MM.1S (cell line): ENCODE data around the gene NEIL1.
"Not testable (repeated sequence)": the region's sequence is repeated elsewhere in the genome, so short reads cannot be mapped to it uniquely, and the experiment has no call there.

Source experiments
- DNase-seq: peaks from one replicate; pipeline ENCODE4 v3.0.0-alpha.2; 2015
- H2AFZ ChIP-seq: fragments of 300-600 bp; sonication (generic); 2 replicates; pipeline ENCODE4 v1.6.0; 2016; ENCODE audit warnings: antibody characterized with exemption, low read length
- H3F3A ChIP-seq: fragments of 300-600 bp; sonication (generic); 2 replicates; pipeline ENCODE4 v1.6.1; 2016; ENCODE audit warnings: mild to moderate bottlenecking, antibody characterized with exemption, low read length, moderate library complexity, mixed read lengths; ENCODE audit not compliant: insufficient read depth
- H3K27ac ChIP-seq: fragments of 300-600 bp; sonication (generic); 2 replicates; pipeline ENCODE4 v1.5.1; 2016; ENCODE audit warnings: mild to moderate bottlenecking, low read length
- H3K27me3 ChIP-seq: fragments of 300-600 bp; sonication (generic); replicated peaks from 2 replicates; pipeline ENCODE4 v1.6.0; 2016; ENCODE audit warnings: low read length; ENCODE audit not compliant: insufficient read depth
- H3K36me3 ChIP-seq: fragments of 300-600 bp; sonication (generic); replicated peaks from 2 replicates; pipeline ENCODE4 v1.6.1; 2016; ENCODE audit warnings: mild to moderate bottlenecking, low read length, mixed read lengths; ENCODE audit not compliant: insufficient read depth
- H3K4me1 ChIP-seq: fragments of 300-600 bp; sonication (generic); 2 replicates; pipeline ENCODE4 v1.6.1; 2016; ENCODE audit warnings: low read length, mixed read lengths
- H3K4me2 ChIP-seq: fragments of 300-600 bp; sonication (generic); 2 replicates; pipeline ENCODE4 v1.6.0; 2016; ENCODE audit warnings: low read depth, low read length
- H3K4me3 ChIP-seq: fragments of 300-600 bp; sonication (generic); 2 replicates; pipeline ENCODE4 v1.5.1; 2016; ENCODE audit warnings: low read length, mixed read lengths
- H3K79me2 ChIP-seq: fragments of 300-600 bp; sonication (generic); 2 replicates; pipeline ENCODE4 v1.6.1; 2016; ENCODE audit warnings: mixed run types, low read length, mixed read lengths
- H3K9ac ChIP-seq: fragments of 300-600 bp; sonication (generic); 2 replicates; pipeline ENCODE4 v1.6.1; 2016; ENCODE audit warnings: low read length, mixed read lengths
- H3K9me2 ChIP-seq: fragments of 300-600 bp; sonication (generic); replicated peaks from 2 replicates; pipeline ENCODE4 v1.6.1; 2016; ENCODE audit warnings: mild to moderate bottlenecking, low read length, mixed read lengths; ENCODE audit not compliant: insufficient read depth
- H3K9me3 ChIP-seq: fragments of 300-600 bp; sonication (generic); replicated peaks from 2 replicates; pipeline ENCODE4 v1.6.1; 2016; ENCODE audit warnings: mild to moderate bottlenecking, low read length, mixed read lengths; ENCODE audit not compliant: insufficient read depth
- H4K20me1 ChIP-seq: fragments of 300-600 bp; sonication (generic); 2 replicates; pipeline ENCODE4 v1.6.1; 2016; ENCODE audit warnings: mild to moderate bottlenecking, low read length, moderate library complexity, mixed read lengths; ENCODE audit not compliant: insufficient read depth
- EZH2 ChIP-seq: fragments of 300-600 bp; sonication (generic); optimal IDR thresholded peaks from 2 replicates; pipeline ENCODE3; 2017; ENCODE audit warnings: low read depth, mild to moderate bottlenecking, antibody characterized with exemption, low read length, mixed read lengths
- EZH2phosphoT487 ChIP-seq: fragments of 300-600 bp; sonication (generic); IDR thresholded peaks from 2 replicates; pipeline ENCODE4 v1.6.1; 2018; ENCODE audit warnings: antibody characterized with exemption, low read length
- TF ChIP-seq, protein P1 (sequence below): fragments of 300-600 bp; sonication (generic); IDR thresholded peaks from 2 replicates; pipeline ENCODE4 v1.5.1; 2016; ENCODE audit warnings: antibody characterized with exemption, low read length, mixed read lengths

NEIL1 gene

DNA sequence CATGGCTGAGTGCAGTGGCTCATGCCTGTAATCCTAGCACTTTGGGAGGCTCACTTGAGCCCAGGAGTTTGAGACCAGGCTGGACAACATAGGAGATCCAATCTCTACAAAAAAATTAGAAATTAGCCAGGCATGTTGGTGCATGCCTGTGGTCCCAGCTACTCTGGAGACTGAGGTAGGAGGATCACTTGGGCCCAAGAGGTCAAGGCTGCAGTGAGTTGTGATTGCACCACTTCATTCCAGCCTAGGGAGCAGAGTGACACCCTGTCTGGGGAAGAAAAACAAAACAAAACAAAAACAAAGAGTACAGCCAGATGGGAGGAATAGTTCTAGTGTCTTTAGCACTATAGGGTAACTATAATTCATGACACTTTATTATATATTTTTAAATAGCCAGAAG, 37.1 kb upstream of the NEIL1 start:
- H3K4me2 ChIP-seq: no peak overlapping the region

DNA sequence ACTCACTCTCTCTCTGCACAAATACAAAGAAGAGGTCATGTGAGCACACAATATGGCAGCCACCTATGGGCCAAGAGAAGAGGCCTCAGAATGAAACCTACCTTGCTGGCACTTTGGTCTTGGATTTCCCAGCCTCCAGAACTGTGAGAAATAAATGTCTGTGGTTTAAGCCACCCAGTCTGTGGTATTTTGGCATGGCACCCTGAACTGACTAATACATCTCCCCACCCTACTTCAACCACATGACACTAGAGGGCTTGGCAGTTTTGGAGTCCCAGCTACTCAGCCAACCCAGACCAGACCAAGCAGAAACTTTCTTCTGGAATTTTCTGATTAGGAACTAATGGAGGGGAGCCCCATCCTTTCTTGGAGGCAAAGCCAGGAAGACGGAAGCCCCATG, 34.3 kb upstream of the NEIL1 start:
- H4K20me1 ChIP-seq, H2AFZ ChIP-seq, H3K27ac ChIP-seq, H3K4me1 ChIP-seq, H3K4me3 ChIP-seq, H3K36me3 ChIP-seq, H3K9ac ChIP-seq, H3F3A ChIP-seq, H3K79me2 ChIP-seq, H3K9me2 ChIP-seq, H3K4me2 ChIP-seq, H3K27me3 ChIP-seq, H3K9me3 ChIP-seq, DNase-seq: not testable (repeated sequence)

More for the DNA sequence above, 37.1 kb upstream of the NEIL1 start:
- H3K36me3 ChIP-seq: no peaks in the 10 kb centered on the region
- H3K9me3 ChIP-seq: no peaks in the 10 kb centered on the region
- no peaks in the 10 kb centered on the region for H3K27me3 ChIP-seq
- TF ChIP-seq, protein P1, sequence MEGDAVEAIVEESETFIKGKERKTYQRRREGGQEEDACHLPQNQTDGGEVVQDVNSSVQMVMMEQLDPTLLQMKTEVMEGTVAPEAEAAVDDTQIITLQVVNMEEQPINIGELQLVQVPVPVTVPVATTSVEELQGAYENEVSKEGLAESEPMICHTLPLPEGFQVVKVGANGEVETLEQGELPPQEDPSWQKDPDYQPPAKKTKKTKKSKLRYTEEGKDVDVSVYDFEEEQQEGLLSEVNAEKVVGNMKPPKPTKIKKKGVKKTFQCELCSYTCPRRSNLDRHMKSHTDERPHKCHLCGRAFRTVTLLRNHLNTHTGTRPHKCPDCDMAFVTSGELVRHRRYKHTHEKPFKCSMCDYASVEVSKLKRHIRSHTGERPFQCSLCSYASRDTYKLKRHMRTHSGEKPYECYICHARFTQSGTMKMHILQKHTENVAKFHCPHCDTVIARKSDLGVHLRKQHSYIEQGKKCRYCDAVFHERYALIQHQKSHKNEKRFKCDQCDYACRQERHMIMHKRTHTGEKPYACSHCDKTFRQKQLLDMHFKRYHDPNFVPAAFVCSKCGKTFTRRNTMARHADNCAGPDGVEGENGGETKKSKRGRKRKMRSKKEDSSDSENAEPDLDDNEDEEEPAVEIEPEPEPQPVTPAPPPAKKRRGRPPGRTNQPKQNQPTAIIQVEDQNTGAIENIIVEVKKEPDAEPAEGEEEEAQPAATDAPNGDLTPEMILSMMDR: no peak
- no peak for TF ChIP-seq EZH2phosphoT487
- no peak for TF ChIP-seq EZH2
- H3F3A ChIP-seq: no peaks in the 10 kb centered on the region
- H3K79me2 ChIP-seq: no peaks in the 10 kb centered on the region
- no peak overlapping the region for H3K9ac ChIP-seq
- no peak for DNase-seq
- no peaks in the 10 kb centered on the region for H4K20me1 ChIP-seq
- 0 out of 2 replicates have a peak, but pooled peaks cover 4% of the 10 kb centered on the region for H3K4me1 ChIP-seq
- no peak overlapping the region for H2AFZ ChIP-seq
- H3K4me3 ChIP-seq: no peak overlapping the region
- H3K27ac ChIP-seq: no peak overlapping the region
- no peaks in the 10 kb centered on the region for H3K9me2 ChIP-seq

DNA sequence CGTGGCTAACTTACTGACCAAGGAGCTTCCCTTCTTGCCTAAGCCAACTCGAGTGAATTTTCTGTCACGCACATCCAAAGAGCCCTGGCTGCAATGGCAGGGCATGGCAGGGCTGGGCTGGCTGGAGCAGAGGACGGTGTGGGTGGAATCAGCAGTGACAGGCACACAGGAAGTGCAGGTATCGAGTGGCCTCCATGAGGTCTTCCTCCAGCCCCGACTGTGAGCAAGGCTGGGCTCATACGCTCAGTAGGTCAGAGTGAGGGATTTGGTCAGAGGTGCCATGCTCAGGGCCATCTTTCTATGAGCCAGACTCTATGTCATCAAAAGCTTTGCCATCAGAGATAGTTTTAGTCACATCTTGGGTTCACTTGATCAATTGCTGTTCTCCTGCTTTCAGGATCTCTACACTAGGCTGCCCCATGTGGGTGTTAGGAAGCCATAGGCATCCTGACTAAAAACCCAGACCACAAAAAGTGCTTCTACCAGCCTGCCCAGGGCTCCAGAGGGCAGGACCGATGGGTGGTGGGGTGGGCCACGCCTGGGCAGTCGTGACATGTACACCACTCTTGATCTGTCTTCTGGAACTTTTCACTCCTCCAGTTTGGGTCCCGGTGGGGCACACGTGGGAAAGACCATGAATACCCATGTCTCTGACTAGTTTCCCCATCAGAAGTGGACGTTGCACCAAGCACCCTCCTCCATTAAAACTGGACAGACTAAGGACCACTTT, 33.6 kb upstream of the NEIL1 start:
- no peak overlapping the region for H3K4me2 ChIP-seq
- H4K20me1 ChIP-seq: no peaks in the 10 kb centered on the region
- no peak overlapping the region for H3K27ac ChIP-seq
- no peak overlapping the region for H2AFZ ChIP-seq
- H3K9ac ChIP-seq: no peak overlapping the region
- H3K9me3 ChIP-seq: no peaks in the 10 kb centered on the region
- no peaks in the 10 kb centered on the region for H3K27me3 ChIP-seq
- no peak for DNase-seq
- H3K79me2 ChIP-seq: no peaks in the 10 kb centered on the region
- H3K4me3 ChIP-seq: no peak overlapping the region
- no peaks in the 10 kb centered on the region for H3K36me3 ChIP-seq
- H3K4me1 ChIP-seq: no peaks in the 10 kb centered on the region
- TF ChIP-seq, protein P1: no peak
- no peak for TF ChIP-seq EZH2
- no peak for TF ChIP-seq EZH2phosphoT487
- H3K9me2 ChIP-seq: no peaks in the 10 kb centered on the region
- no peaks in the 10 kb centered on the region for H3F3A ChIP-seq

DNA sequence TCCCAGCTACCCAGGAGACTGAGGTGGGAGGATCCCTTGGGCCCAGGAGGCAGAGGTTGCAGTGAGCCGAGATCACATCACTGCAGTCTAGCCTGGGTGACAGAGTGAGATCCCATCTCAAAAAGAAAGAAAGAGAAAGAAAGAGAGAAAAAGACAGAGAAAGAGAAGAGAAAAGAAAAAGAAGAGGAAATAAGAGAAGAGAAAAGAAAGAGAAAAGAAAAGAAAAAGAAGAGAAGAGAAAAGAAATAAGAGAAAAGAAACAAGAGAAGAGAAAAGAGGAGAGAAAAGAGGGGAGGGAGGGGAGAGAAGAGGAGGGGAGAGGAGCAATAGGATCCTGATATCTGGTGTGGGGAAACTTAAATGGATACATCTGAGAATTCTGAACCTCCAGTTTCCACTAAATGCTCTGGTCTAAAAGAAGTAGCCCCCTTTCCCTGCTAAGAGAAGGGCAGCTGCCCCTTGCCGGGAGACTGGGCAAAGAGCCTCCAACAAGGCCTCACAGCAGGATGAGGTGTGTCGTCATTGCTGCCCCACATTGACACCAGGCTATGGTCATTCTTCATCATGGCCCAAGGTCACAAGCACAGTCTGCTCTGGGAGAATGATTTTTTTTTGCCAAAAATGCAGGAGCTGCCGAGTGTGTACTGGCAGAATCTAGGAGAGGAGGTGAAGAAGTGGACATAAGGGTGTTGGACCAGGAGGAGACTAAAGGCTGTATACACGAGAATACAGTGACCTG, 32.1 kb upstream of the NEIL1 start:
- H3K4me2 ChIP-seq: no peak overlapping the region
- H3K9me3 ChIP-seq: no peaks in the 10 kb centered on the region
- no peaks in the 10 kb centered on the region for H3K36me3 ChIP-seq
- no peak for DNase-seq
- no peak for TF ChIP-seq EZH2phosphoT487
- no peak for TF ChIP-seq EZH2
- TF ChIP-seq, protein P1: no peak
- no peaks in the 10 kb centered on the region for H3K9me2 ChIP-seq
- H3K79me2 ChIP-seq: no peaks in the 10 kb centered on the region
- no peak overlapping the region for H3K27ac ChIP-seq
- no peak overlapping the region for H3K9ac ChIP-seq
- no peaks in the 10 kb centered on the region for H4K20me1 ChIP-seq
- no peak overlapping the region for H3K4me3 ChIP-seq
- no peaks in the 10 kb centered on the region for H3K4me1 ChIP-seq
- H3K27me3 ChIP-seq: no peaks in the 10 kb centered on the region
- no peaks in the 10 kb centered on the region for H3F3A ChIP-seq
- H2AFZ ChIP-seq: no peak overlapping the region

DNA sequence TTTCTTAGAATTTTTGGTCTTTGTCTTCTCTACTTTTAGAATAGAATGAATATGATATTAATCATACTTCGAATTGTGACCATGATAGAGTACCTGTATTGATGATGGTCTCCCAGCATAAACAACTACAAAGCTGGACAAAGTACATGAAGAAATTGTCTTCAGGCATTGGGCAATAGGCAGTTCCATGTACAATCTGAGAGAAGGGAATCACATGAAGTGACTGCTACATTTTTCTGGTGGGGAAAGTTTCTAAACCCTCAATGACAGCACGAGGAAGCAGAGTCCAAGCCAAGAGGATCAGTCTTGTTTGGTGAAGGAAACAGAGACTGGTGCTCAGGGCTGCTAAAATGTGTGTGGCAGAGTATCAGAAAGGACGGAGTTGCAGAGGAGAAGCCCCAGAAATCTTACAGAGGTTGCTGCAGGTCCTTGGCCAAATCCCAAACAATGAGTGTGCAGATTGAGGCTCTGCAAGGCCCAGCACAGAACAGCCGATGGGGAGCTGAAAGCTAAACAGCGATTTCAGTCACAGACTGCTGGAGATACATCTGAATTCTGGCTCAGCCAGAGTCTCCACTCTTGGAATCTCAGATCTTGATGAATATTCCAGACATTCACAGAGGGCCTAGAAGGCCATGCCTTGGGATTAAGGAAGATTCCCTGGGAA, 27.5 kb upstream of the NEIL1 start:
- not testable (repeated sequence) for H3K4me1 ChIP-seq, H3K4me2 ChIP-seq, H3K27me3 ChIP-seq, H4K20me1 ChIP-seq, H3K9me3 ChIP-seq, H2AFZ ChIP-seq, H3K9me2 ChIP-seq, H3K27ac ChIP-seq, DNase-seq, H3K36me3 ChIP-seq, H3K4me3 ChIP-seq, H3F3A ChIP-seq, H3K79me2 ChIP-seq, H3K9ac ChIP-seq
